IMR-90 (cell line): ENCODE measurements around the gene PANK3. TPM values are rescaled to one million over a fixed set of nuclear protein-coding genes. Genes with fewer than 3 reads are reported as not detected.

ENCODE experiments used
- ATAC-seq: fragments of 200-7000 bp; cut with Tn5 transposase; 2 replicates; pipeline ENCODE4 v1.9.1; 2020; ENCODE audit warnings: low read depth, mild to moderate bottlenecking, moderate library complexity
- BruUV-seq: library from RNA; stranded (reverse); fragments of 400-500 nt; replicated peaks from 2 replicates; lab custom pipeline; 2021; lab: Mats Ljungman, UMichigan
- CTCF ChIA-PET: fragments of 300-600 bp; formaldehyde crosslinking; extraction: SDS; loops from one replicate; lab custom pipeline; 2021; ENCODE audit warnings: antibody characterized with exemption; lab: Yijun Ruan, JAX
- POLR2A ChIA-PET: fragments of 300-600 bp; sonication (Branson Sonifier 250); formaldehyde crosslinking; loops from one replicate; lab custom pipeline; 2022; ENCODE audit warnings: antibody characterized with exemption; ENCODE audit not compliant: unreplicated experiment; lab: Charles Lee
- DNase-seq: peaks from one replicate; pipeline ENCODE4 v3.0.0; 2013
- H2AFZ ChIP-seq: replicated peaks from 2 replicates; pipeline ENCODE3; 2013; ENCODE audit warnings: low read length, mild to moderate bottlenecking; ENCODE audit not compliant: poor library complexity
- H2AK5ac ChIP-seq: 2 replicates; pipeline ENCODE4 v1.6.1; 2013; ENCODE audit warnings: low read depth, low read length, inconsistent platforms
- H2AK9ac ChIP-seq: replicated peaks from 2 replicates; pipeline ENCODE3; 2013; ENCODE audit warnings: mild to moderate bottlenecking, low read depth, low read length, moderate library complexity; ENCODE audit not compliant: poor library complexity
- H2BK120ac ChIP-seq: 2 replicates; pipeline ENCODE4 v1.6.1; 2013; ENCODE audit warnings: low read depth, low read length, inconsistent platforms
- H2BK15ac ChIP-seq: 3 replicates; pipeline ENCODE4 v1.6.1; 2013; ENCODE audit warnings: low read depth, low read length, inconsistent platforms
- H2BK20ac ChIP-seq: 2 replicates; pipeline ENCODE4 v1.6.1; 2013; ENCODE audit warnings: low read depth, mild to moderate bottlenecking, inconsistent platforms, low read length, moderate library complexity
- H2BK5ac ChIP-seq: 2 replicates; pipeline ENCODE4 v1.6.1; 2013; ENCODE audit warnings: mild to moderate bottlenecking, low read depth, low read length, inconsistent platforms; ENCODE audit not compliant: poor library complexity, severe bottlenecking
- H3K14ac ChIP-seq: replicated peaks from 2 replicates; pipeline ENCODE4 v1.6.1; 2013; ENCODE audit warnings: low read depth, low read length, inconsistent platforms
- H3K18ac ChIP-seq: 2 replicates; pipeline ENCODE4 v1.6.1; 2013; ENCODE audit warnings: low read depth, low read length, control low read depth
- H3K23ac ChIP-seq: 2 replicates; pipeline ENCODE4 v1.6.1; 2013; ENCODE audit warnings: low read depth, low read length, inconsistent platforms
- H3K27ac ChIP-seq: 2 replicates; pipeline ENCODE4 v1.5.1; 2013; ENCODE audit warnings: mild to moderate bottlenecking, control low read depth, low read length; ENCODE audit not compliant: insufficient read depth
- H3K27me3 ChIP-seq: 2 replicates; pipeline ENCODE4 v1.6.1; 2013; ENCODE audit warnings: low read length; ENCODE audit not compliant: control insufficient read depth, insufficient read depth
- H3K36me3 ChIP-seq: 2 replicates; pipeline ENCODE4 v1.6.1; 2013; ENCODE audit warnings: low read length, mixed read lengths; ENCODE audit not compliant: control insufficient read depth, insufficient read depth
- H3K4ac ChIP-seq: 2 replicates; pipeline ENCODE4 v1.6.1; 2013; ENCODE audit warnings: low read depth, low read length, inconsistent platforms
- H3K4me1 ChIP-seq: 2 replicates; pipeline ENCODE4 v1.6.1; 2013; ENCODE audit warnings: low read length, mixed read lengths; ENCODE audit not compliant: control insufficient read depth, insufficient read depth
- H3K4me2 ChIP-seq: 2 replicates; pipeline ENCODE4 v1.6.1; 2013; ENCODE audit warnings: low read depth, mild to moderate bottlenecking, control low read depth, low read length, moderate library complexity
- H3K4me3 ChIP-seq: 2 replicates; pipeline ENCODE4 v1.5.1; 2013; ENCODE audit warnings: low read depth, mild to moderate bottlenecking, control low read depth, low read length, moderate library complexity; ENCODE audit not compliant: insufficient read depth
- H3K56ac ChIP-seq: 2 replicates; pipeline ENCODE4 v1.6.1; 2013; ENCODE audit warnings: low read length, inconsistent platforms; ENCODE audit not compliant: insufficient read depth; ENCODE audit errors: extremely low read depth
- H3K79me1 ChIP-seq, 2 experiments: 2 replicates each; pipeline ENCODE4 v1.6.1; 2013; ENCODE audit warnings: low read length in 2 of 2, inconsistent platforms in 1 of 2, low read depth in 1 of 2
- H3K9ac ChIP-seq: 2 replicates; pipeline ENCODE4 v1.6.1; 2013; ENCODE audit warnings: low read depth, low read length, control low read depth
- H3K9me1 ChIP-seq: 2 replicates; pipeline ENCODE4 v1.6.1; 2013; ENCODE audit warnings: low read length, inconsistent platforms; ENCODE audit not compliant: insufficient read depth
- H3K9me3 ChIP-seq: 2 replicates; pipeline ENCODE4 v1.6.1; 2013; ENCODE audit warnings: low read length; ENCODE audit not compliant: control insufficient read depth, insufficient read depth
- H4K20me1 ChIP-seq: 2 replicates; pipeline ENCODE4 v1.6.1; 2013; ENCODE audit warnings: low read length, inconsistent platforms; ENCODE audit not compliant: insufficient read depth
- H4K5ac ChIP-seq: 2 replicates; pipeline ENCODE4 v1.6.1; 2013; ENCODE audit warnings: mild to moderate bottlenecking, low read depth, low read length, control low read depth
- H4K8ac ChIP-seq, 2 experiments: 2 replicates each; pipeline ENCODE4 v1.6.1; 2013; ENCODE audit warnings: low read depth in 2 of 2, low read length in 2 of 2, control low read depth in 1 of 2, inconsistent platforms in 1 of 2
- H4K91ac ChIP-seq: 2 replicates; pipeline ENCODE4 v1.6.1; 2013; ENCODE audit warnings: low read depth, low read length, inconsistent platforms; ENCODE audit not compliant: insufficient read depth
- BHLHE40 ChIP-seq: fragments of 150-350 bp; IDR thresholded peaks from 2 replicates; pipeline ENCODE4 v1.6.1; 2016; ENCODE audit warnings: mild to moderate bottlenecking, low read depth, low read length
- CEBPB ChIP-seq: IDR thresholded peaks from 2 replicates; pipeline ENCODE4 v1.6.1; 2012; ENCODE audit warnings: low read depth, low read length, improper control_type of control experiment
- CHD1 ChIP-seq: IDR thresholded peaks from 2 replicates; pipeline ENCODE4 v1.6.1; 2012; ENCODE audit warnings: low read depth, low read length, improper control_type of control experiment
- CTCF ChIP-seq: conservative IDR thresholded peaks from 2 replicates; pipeline ENCODE4 v1.5.1; 2012; ENCODE audit warnings: mild to moderate bottlenecking, low read depth, low read length, improper control_type of control experiment
- ELK1 ChIP-seq: fragments of 150-350 bp; IDR thresholded peaks from 2 replicates; pipeline ENCODE4 v1.6.1; 2016; ENCODE audit warnings: low read depth, mild to moderate bottlenecking, low read length, moderate library complexity, borderline replicate concordance
- FOS ChIP-seq: fragments of 150-350 bp; IDR thresholded peaks from 2 replicates; pipeline ENCODE4 v1.6.1; 2016; ENCODE audit warnings: low read depth, low read length
- MAFK ChIP-seq: IDR thresholded peaks from 2 replicates; pipeline ENCODE4 v1.6.1; 2012; ENCODE audit warnings: low read depth, low read length, improper control_type of control experiment
- MAZ ChIP-seq: IDR thresholded peaks from 2 replicates; pipeline ENCODE4 v1.6.1; 2012; ENCODE audit warnings: low read depth, mild to moderate bottlenecking, low read length, improper control_type of control experiment, moderate library complexity, borderline replicate concordance
- MXI1 ChIP-seq: IDR thresholded peaks from 2 replicates; pipeline ENCODE4 v1.6.1; 2012; ENCODE audit warnings: low read depth, mild to moderate bottlenecking, low read length, moderate library complexity, borderline replicate concordance
- NFE2L2 ChIP-seq: fragments of 150-350 bp; IDR thresholded peaks from 2 replicates; pipeline ENCODE4 v1.6.1; 2016; ENCODE audit warnings: low read depth, mild to moderate bottlenecking, low read length
- POLR2A ChIP-seq: IDR thresholded peaks from 2 replicates; pipeline ENCODE4 v1.6.1; 2012; ENCODE audit warnings: mild to moderate bottlenecking, low read depth, low read length
- RAD21 ChIP-seq: IDR thresholded peaks from 2 replicates; pipeline ENCODE4 v1.6.1; 2012; ENCODE audit warnings: low read length, improper control_type of control experiment
- RCOR1 ChIP-seq: IDR thresholded peaks from 2 replicates; pipeline ENCODE4 v1.6.1; 2012; ENCODE audit warnings: mild to moderate bottlenecking, low read length, improper control_type of control experiment; ENCODE audit not compliant: insufficient replicate concordance
- RFX5 ChIP-seq: IDR thresholded peaks from 2 replicates; pipeline ENCODE4 v1.8.0; 2012; ENCODE audit warnings: low read depth, mild to moderate bottlenecking, low read length, moderate library complexity
- SMC3 ChIP-seq: fragments of 150-350 bp; IDR thresholded peaks from 2 replicates; pipeline ENCODE4 v1.6.1; 2016; ENCODE audit warnings: low read depth, mild to moderate bottlenecking, antibody characterized with exemption, low read length, moderate library complexity
- WGBS, 2 experiments: methylation state at CpG; one replicate each; pipeline versions ENCODE4 v1.1.5 to v1.1.7; 2013; ENCODE audit warnings: missing lambda C conversion rate in 2 of 2; ENCODE audit not compliant: insufficient read length in 1 of 2; ENCODE audit errors: extremely low coverage in 2 of 2; 5-methylcytosine and 5-hydroxymethylcytosine counted together
- dilution Hi-C: fragments of 300-500 bp; cut with HindIII; formaldehyde crosslinking; loops from one replicate; pipeline ENCODE4 v1.14.3; 2018; ENCODE audit warnings: low sequenced_read_pairs; ENCODE audit not compliant: unreplicated experiment
- in situ Hi-C: fragments of 300-500 bp; cut with MboI; formaldehyde crosslinking; loops from 3 replicates; pipeline ENCODE4 v1.14.3; 2019; ENCODE audit warnings: low sequenced_read_pairs, inconsistent platforms, mixed read lengths
- intact Hi-C: fragments of 100-400 bp; cut with micrococcal nuclease; formaldehyde crosslinking; loops from 2 replicates; pipeline ENCODE4 v1.10.0; 2022
- polyA plus RNA-seq, 3 experiments: library from polyadenylated mRNA; depleted of rRNA; stranded (reverse); fragments of >200 nt; gene quantifications; 2 replicates each; pipeline ENCODE4 v1.2.3, GENCODE V29; 2012; ENCODE audit warnings: low replicate concordance in 1 of 3
- total RNA-seq: library from RNA; depleted of rRNA; stranded (reverse); fragments of >200 nt; gene quantifications from 2 replicates; pipeline ENCODE4 v1.2.3, GENCODE V29; 2012
- TF ChIP-seq, protein P1 (sequence below): fragments of 150-350 bp; IDR thresholded peaks from 2 replicates; pipeline ENCODE4 v1.6.1; 2017; ENCODE audit warnings: mild to moderate bottlenecking, antibody characterized with exemption, low read length, low read depth

PANK3 gene
- total and polyA plus RNA-seq, 2 of the 4 experiments (the other 2 are of a cell fraction), result 6.9 to 21.0 TPM

GRCh38 chr5:168562279-168562678, 16.9 kb downstream of the PANK3 start:
- intact Hi-C loops, result loop anchor here (5.0 kb wide), 1 partner anchor 50 kb away; no protein-coding TSS in a partner anchor
- in situ Hi-C loops, result no loop called here

More at GRCh38 chr5:168562279-168562678, 16.9 kb downstream of the PANK3 start:
- dilution Hi-C loops, result no loop called here
- peaks cover 2% of the 10 kb centered on the region; the same call in 1 of the 2 replicates for H3K9me1 ChIP-seq
- peaks cover 11 to 18% of the 10 kb centered on the region in 2 experiments; a peak in 3 of 4 replicates for H3K79me1 ChIP-seq
- no peak for ATAC-seq
- H4K5ac ChIP-seq, result no peak overlapping the region
- no peak overlapping the region for H3K4me2 ChIP-seq
- POLR2A ChIA-PET, result no interaction called here
- no peak overlapping the region for H3K27ac ChIP-seq
- no peaks in the 10 kb centered on the region for H3K9me3 ChIP-seq
- H3K4me3 ChIP-seq, result no peak overlapping the region
- no peak overlapping the region for H2AK9ac ChIP-seq
- no peak overlapping the region for H3K56ac ChIP-seq
- no peak for TF ChIP-seq RCOR1
- no peak for TF ChIP-seq CTCF
- TF ChIP-seq MAZ, result no peak
- no peak for TF ChIP-seq SMC3
- no peak for TF ChIP-seq CEBPB
- no peak for TF ChIP-seq NFE2L2
- TF ChIP-seq CHD1, result no peak
- no peak for TF ChIP-seq ELK1
- no peak for TF ChIP-seq RFX5
- TF ChIP-seq MAFK, result no peak
- TF ChIP-seq POLR2A, result no peak
- TF ChIP-seq FOS, result no peak
- TF ChIP-seq MXI1, result no peak
- no peak for TF ChIP-seq BHLHE40
- no peak for TF ChIP-seq RAD21
- TF ChIP-seq, protein P1, sequence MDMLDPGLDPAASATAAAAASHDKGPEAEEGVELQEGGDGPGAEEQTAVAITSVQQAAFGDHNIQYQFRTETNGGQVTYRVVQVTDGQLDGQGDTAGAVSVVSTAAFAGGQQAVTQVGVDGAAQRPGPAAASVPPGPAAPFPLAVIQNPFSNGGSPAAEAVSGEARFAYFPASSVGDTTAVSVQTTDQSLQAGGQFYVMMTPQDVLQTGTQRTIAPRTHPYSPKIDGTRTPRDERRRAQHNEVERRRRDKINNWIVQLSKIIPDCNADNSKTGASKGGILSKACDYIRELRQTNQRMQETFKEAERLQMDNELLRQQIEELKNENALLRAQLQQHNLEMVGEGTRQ, result no peak
- no peak overlapping the region for H4K91ac ChIP-seq
- no peak overlapping the region for H2BK15ac ChIP-seq
- H4K20me1 ChIP-seq, result peaks cover 7% of the 10 kb centered on the region; the same call in 1 of the 2 replicates
- H3K9ac ChIP-seq, result no peak overlapping the region
- H3K23ac ChIP-seq, result no peak overlapping the region
- no peak overlapping the region for H3K14ac ChIP-seq
- H2BK120ac ChIP-seq, result no peak overlapping the region
- no peak overlapping the region for H4K8ac ChIP-seq
- no peak overlapping the region for H2BK20ac ChIP-seq
- no CpG with 5 or more reads among the region's 2 CpGs for WGBS, 2 experiments
- H3K4me1 ChIP-seq, result no peaks in the 10 kb centered on the region
- H2BK5ac ChIP-seq, result no peak overlapping the region
- CTCF ChIA-PET, result no interaction called here
- no peak overlapping the region for H2AK5ac ChIP-seq
- H3K4ac ChIP-seq, result no peak overlapping the region
- no peak overlapping the region for H3K18ac ChIP-seq
- no peak for DNase-seq
- H3K36me3 ChIP-seq, result peaks cover 23% of the 10 kb centered on the region
- no peak overlapping the region for H2AFZ ChIP-seq
- H3K27me3 ChIP-seq, result no peaks in the 10 kb centered on the region
- no TSS peak for BruUV-seq
